HG03060 (cell line): ENCODE measurements around the gene STIM1.
A peak's percentile ranks its signal among the peaks of the same experiment; 100 is the strongest.

Experiments used
- ATAC-seq: cut with Tn5 transposase; IDR thresholded peaks from one replicate; pipeline ENCODE4 v1.9.1; 2021; ENCODE audit warnings: low read depth, moderate number of reproducible peaks; ENCODE audit not compliant: unreplicated experiment

The STIM1 gene

DNA sequence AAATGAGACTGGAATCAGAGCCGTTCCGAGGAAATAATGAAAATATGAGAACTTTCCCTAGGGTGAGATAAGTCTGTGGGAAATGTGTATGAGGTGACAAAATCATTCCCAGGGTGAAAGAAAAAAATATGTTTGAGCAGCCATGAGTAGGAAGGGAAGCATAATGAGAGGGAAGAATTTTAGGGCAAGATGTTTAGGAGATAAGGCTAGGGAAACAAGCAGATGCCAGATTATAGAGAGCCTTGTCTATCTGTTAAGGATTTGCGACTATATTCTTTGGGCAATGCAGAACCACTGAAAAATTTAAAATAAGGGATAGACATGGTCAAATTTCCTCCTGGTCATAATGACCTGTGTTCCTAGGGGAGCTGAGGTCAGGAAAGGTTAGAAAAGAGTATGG lies 54.4 kb downstream of the STIM1 start:
- no peak for ATAC-seq

DNA sequence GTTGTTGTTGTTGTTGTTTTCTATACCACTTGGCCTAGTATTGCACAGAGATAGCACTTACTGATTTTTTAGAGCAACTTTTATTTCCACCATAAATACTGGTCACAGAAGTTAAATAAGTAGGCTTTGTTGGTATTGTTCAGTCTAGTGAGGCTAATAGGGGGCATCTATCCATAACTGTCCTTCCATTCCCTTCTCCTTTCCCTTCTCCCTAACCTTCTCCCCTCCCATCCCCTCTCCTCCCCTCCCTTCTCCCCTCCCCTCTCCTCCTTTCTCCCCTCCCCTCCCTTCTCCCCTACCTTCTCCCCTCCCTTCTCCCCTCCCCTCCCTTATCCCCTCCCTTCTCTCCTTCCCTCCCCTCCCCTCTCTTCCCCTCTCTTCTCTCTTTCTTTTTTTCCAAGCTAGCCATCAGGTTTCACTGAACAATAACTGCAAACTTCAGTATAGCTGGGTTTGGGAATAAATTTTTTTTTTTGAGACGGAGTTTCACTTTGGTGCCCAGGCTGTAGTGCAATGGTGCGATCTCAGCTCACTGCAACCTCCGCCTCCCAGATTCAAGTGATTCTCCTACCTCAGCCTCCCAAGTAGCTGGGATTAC lies 56.5 kb downstream of the STIM1 start:
- ATAC-seq: no peak

DNA sequence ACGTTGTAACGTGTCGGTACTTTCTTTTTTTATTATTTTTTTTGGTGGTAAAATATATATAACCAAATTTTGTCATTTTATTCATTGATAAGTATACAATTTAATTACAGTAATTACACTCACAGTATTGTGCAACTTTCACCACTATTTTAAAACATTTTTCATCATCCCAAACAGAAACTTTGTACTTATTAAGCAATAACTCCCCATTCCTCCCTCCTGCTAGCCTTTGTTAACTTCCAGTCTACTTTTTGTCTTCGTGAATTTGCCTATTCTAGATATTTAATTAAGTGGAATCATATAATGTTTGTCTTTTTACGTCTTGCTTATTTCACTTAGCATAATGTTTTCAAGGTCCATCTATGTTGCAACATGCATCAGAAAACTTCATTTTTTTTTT lies 58.5 kb downstream of the STIM1 start:
- ATAC-seq: no peak

- no peak for ATAC-seq
These were observed 59.3 kb downstream of the STIM1 start for GRCh38 chr11:3914805-3915204.

DNA sequence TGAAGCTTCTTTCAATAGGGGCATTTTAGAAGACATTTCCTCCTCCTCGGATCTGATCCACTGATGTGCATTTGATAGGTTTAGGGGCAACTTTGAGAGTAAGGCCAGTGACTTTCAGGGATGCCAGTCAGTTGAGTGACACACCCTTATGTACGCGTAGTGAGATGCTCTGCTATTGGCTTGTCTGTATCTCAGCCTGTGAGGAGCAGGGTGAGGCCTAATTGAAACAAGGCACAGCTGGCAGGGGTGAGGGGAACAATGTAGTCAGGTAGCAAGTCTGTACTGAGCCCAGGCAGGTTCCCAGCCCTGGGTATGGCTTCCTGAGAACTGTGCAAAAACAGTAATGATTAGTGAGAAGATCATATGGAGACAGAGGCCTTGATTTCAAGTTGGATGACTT lies 61.5 kb downstream of the STIM1 start:
- ATAC-seq: no peak

GRCh38 chr11:3920148-3920852 lies 64.8 kb downstream of the STIM1 start:
- ATAC-seq: peak; percentile 60

- ATAC-seq: no peak
These were observed 66.6 kb downstream of the STIM1 start for GRCh38 chr11:3922056-3922455.

- ATAC-seq: no peak
These were observed 70.0 kb downstream of the STIM1 start for GRCh38 chr11:3925513-3925912.

GRCh38 chr11:3926458-3927095 lies 71.1 kb downstream of the STIM1 start:
- ATAC-seq: no peak

GRCh38 chr11:3927129-3927796 lies 71.8 kb downstream of the STIM1 start:
- no peak for ATAC-seq

DNA sequence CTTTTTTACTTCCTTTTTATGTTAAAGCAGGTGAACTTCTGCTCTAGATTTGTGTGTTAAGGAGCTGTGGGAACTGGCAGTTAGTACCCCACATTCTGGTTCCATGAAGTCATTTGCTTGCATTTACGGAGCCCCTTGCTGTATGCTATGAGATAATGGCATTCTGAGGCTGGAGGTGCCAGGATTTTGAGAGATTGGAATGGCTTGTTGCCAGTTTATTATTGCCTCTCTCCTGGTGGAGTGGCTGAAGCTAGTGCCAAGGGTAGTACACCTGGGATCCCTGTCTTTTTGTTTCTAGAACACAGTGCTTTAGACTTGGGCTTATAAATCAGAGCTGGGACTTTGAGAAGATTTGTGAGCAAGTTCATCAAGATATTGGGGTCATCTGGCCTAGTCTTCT lies 73.8 kb downstream of the STIM1 start:
- ATAC-seq: no peak

DNA sequence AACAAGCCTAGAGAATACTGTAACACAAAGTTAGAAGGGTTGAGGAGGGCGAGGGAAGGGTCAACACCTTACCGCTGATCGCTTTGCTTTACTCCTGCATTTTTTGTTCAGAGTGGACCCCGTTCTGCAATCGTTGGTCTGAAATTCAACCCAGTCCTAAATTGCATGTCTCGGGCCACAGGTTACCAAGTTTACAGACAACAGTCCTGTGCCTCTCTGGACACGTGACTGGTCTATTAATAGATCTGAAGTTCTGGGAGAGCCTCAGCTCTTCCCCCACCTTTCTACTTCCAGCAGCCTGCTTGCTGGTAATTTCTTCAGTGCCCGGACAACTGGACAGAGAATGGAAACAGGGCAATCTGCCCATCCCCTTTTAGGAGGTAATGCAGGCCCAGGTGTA lies 74.2 kb downstream of the STIM1 start:
- ATAC-seq: no peak

- ATAC-seq: no peak
These were observed 77.2 kb downstream of the STIM1 start for GRCh38 chr11:3932698-3933097.

DNA sequence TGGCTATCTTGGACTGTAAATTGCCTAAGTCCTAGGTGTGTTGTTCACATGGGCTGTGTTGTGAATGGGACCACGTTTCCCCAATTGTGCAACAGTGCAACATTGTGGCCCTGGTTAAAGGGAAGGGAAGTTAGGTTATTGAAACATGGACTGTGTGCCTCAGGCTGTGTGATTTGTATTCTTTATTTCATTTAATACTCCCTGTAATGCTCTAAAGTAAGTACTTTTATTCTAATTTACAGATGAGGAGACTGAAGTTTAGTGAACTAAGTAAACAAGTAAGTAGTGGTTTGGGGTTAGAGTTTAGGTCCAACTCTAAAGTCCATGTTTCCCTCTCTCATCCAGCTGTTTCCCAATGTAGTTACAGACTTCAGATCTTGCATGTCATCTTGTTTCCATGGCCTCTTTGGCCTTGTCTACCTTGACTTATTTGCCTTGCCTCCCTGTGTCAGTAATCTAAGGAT lies 77.7 kb downstream of the STIM1 start:
- no peak for ATAC-seq

DNA sequence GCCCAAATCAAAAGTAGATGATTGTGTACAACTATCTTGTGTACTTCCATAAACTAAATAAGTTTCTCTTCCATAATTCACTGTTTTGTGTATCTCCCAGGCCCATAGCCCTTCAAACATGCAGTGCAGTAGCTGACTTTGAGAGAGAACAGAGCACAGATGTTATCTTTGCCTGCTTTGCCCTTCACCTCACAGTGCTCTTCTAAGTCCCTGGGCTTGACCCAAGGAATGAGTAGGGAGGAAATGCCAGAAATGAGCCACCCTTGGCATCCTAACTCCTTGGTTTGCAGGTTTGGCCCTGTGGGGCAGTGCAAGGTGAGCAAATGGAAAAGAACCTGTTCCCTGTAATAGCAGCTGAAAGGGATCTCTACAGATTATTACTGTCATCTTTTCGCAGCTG lies 79.2 kb downstream of the STIM1 start:
- ATAC-seq: no peak

DNA sequence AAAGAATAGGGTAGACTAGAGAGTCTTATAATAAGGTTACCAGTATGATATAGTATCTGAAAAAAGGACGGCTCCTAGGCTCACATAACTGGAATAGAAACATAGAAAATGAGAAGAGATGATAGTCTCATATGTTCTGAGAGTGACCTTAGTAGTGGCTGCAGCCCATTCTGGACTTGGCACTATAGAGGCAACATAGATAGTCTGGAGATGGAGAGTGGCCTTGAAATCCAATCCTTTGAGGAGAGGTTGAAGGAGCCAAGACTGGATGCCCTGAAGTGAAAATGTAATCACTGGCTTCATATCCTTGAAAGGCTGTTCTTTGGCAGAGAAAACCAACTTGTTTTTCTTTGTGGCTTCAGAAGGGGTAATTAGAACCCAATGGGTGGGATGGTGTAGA lies 81.1 kb downstream of the STIM1 start:
- no peak for ATAC-seq

DNA sequence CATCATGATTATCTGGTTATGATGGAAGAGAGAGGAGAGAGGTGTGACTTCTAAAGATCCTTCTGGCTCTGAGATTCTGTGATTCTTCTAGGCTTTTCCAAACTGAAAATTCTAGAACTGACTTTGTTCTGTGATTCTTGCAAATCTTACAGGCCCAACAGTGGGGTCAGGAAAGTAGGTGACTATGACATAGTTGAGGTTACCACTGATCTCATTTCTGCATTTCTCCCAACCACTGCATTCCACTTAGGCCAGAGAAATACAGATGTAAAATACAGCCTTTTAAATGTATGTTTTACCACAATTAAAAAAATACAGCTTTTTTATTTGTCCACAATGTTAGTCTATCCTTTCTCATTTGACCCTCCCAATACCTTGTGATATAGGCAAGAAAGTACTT lies 83.7 kb downstream of the STIM1 start:
- no peak for ATAC-seq

DNA sequence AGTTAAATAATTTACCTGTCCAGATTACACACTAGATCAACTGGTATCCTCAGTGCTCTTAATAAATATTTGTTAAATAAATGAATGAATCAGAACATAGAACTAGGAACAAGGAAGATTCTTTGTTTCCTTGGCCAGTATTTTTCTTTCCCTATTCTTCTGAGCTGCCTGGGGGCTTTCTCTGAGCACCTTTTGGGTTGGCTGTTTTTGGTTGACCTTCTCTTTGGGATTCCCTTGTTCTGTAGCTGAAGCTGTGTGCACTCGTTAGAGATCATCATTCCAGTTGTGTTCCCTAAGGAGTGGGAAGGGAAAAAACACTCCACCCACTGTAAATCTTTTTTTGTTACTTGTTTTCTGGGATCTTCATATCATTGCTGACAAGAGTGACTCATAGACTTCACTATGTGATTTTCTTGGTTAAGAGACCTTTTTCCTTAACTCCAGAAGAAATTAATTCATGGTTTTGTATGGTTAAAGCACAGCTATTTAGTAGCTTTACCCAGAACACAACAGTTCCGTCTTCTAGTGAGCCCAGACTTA lies 84.3 kb downstream of the STIM1 start:
- ATAC-seq: no peak

DNA sequence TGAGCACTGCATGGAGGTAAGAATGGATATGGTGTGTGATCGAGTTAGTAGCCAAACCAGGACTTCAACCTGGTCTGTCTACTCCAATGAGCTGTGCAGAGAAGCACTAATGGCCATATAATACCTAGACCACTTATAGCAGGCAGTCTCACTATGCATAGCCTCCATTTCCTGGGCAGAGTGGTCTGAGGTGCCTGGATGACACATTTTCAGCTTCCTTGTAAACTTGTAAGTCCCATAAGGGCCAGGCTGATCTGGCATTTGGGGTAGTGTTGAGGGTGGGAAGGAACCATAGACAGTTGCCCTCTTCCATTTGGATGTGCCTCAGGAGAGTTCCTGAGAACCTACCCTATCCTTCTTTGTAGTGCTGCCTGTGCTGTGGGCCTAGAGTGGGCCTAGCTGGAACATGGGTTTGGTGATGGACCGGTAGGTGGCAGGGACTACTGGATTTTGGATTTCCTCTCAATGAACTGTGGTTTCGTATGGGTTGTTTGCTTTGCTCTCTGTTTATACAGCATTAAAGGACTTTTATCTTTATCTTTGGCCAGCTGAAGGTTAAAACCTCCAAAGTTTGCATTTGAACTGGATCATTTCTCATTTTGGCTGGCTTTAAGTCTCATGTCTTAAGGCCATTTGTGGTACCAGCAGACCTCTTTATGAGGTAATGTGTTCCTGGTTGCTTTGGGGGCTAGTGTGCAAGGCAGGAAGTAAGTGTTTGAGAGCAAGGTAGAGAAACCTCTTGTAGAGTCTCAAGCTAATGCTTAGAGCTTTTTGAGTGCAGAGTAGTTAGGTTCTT lies 86.9 kb downstream of the STIM1 start:
- no peak for ATAC-seq

- no peak for ATAC-seq
These were observed 87.6 kb downstream of the STIM1 start for GRCh38 chr11:3942956-3943497.
